ENCODE data around the gene TMEM175.

The TMEM175 gene

DNA sequence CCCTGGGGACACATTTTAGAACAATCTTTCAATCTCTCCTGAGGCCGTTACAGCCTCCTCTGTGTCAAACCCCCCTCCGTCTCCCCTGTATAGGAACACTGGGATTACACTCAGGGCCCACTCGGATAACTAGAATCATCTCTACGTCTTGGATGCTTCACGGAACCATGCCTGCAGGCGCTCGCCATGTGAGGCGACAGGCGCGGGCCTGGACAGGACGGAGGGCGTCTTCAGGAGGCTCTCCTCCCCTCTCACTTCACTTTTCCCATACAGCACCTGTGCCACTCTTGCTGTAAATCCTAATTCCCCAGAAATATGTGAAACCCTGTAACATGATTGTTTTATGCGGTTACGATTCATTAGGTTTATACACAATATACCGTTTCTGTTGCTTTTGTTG lies 50.6 kb downstream of the TMEM175 start:
- TF ChIP-seq, protein P1, sequence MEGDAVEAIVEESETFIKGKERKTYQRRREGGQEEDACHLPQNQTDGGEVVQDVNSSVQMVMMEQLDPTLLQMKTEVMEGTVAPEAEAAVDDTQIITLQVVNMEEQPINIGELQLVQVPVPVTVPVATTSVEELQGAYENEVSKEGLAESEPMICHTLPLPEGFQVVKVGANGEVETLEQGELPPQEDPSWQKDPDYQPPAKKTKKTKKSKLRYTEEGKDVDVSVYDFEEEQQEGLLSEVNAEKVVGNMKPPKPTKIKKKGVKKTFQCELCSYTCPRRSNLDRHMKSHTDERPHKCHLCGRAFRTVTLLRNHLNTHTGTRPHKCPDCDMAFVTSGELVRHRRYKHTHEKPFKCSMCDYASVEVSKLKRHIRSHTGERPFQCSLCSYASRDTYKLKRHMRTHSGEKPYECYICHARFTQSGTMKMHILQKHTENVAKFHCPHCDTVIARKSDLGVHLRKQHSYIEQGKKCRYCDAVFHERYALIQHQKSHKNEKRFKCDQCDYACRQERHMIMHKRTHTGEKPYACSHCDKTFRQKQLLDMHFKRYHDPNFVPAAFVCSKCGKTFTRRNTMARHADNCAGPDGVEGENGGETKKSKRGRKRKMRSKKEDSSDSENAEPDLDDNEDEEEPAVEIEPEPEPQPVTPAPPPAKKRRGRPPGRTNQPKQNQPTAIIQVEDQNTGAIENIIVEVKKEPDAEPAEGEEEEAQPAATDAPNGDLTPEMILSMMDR (IDR thresholded peaks at IDR 0.05): no peak

- TF ChIP-seq, protein P1 (IDR thresholded peaks at IDR 0.05): no peak
Measured at GRCh38 chr4:984336-985054, 52.2 kb downstream of the TMEM175 start.

- TF ChIP-seq, protein P1 (IDR thresholded peaks at IDR 0.05): no peak
Measured at GRCh38 chr4:985123-985830, 53.0 kb downstream of the TMEM175 start.

DNA sequence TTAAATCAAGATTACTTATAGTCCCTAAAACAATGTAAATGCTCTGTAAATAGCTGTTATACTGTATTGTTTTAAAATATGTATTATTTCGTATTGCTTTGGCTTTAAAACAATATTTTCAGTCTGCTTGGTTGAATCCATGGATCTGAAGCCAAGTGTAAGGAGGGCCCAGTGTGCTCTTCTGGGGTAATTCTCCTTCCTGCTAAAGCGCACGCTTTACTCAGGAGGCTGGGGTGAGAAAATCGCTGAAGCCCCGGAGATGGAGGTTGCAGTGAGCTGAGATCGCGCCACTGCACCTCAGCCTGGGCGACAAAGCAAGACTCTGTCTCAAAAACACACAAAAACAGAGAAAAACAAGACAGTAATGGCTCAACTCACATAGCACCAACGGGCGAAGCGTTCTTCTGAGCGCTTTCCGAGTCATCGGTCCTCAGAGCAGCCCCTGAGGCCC lies 54.2 kb downstream of the TMEM175 start:
- TF ChIP-seq, protein P1 (IDR thresholded peaks at IDR 0.05): no peak

DNA sequence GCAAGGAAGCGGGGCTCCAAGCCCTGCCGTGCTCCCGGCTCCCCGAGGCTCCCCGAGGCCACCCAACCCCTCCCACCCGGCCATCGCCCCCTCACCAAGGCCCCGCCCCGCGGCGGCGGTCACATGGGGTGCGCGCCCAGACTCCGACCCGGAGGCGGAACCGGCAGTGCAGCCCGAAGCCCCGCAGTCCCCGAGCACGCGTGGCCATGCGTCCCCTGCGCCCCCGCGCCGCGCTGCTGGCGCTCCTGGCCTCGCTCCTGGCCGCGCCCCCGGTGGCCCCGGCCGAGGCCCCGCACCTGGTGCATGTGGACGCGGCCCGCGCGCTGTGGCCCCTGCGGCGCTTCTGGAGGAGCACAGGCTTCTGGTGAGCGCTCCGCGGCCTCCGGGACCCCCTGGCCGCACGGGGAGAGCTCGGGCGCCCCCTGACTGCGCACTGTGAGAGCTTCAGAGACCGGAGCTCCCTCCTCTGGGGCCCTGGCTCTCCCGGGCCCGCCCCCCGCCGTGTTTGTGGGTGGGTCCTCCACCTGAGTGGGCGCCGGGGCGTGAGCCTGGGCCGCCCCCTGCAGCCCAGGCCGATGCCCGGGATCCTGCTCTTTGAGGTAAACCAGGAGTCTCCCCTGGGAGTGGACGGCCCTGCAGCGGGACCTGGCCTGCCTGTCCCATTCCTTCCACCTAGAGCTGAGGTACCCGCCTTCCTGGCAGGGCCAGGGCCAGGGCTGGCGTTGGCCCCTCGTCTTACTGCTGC lies 54.8 kb downstream of the TMEM175 start, which contains the start of gene IDUA:
TSS of gene IDUA (plus strand) at position 166 of the 745 bp plus-strand sequence. CDS start at position 207, 41 bp downstream.
- TF ChIP-seq, protein P1 (IDR thresholded peaks at IDR 0.05): peak; percentile 50

GRCh38 chr4:987624-988513 lies 55.6 kb downstream of the TMEM175 start:
- TF ChIP-seq, protein P1 (IDR thresholded peaks at IDR 0.05): no peak
